ENCODE measurements around the gene BORCS5.
"Not testable (repeated sequence)": the region's sequence is repeated elsewhere in the genome, so short reads cannot be mapped to it uniquely, and the experiment has no call there.

Gene BORCS5
- 15.4 to 62.7 (median 17.1) reads per million in 3 experiments for total RNA-seq

DNA sequence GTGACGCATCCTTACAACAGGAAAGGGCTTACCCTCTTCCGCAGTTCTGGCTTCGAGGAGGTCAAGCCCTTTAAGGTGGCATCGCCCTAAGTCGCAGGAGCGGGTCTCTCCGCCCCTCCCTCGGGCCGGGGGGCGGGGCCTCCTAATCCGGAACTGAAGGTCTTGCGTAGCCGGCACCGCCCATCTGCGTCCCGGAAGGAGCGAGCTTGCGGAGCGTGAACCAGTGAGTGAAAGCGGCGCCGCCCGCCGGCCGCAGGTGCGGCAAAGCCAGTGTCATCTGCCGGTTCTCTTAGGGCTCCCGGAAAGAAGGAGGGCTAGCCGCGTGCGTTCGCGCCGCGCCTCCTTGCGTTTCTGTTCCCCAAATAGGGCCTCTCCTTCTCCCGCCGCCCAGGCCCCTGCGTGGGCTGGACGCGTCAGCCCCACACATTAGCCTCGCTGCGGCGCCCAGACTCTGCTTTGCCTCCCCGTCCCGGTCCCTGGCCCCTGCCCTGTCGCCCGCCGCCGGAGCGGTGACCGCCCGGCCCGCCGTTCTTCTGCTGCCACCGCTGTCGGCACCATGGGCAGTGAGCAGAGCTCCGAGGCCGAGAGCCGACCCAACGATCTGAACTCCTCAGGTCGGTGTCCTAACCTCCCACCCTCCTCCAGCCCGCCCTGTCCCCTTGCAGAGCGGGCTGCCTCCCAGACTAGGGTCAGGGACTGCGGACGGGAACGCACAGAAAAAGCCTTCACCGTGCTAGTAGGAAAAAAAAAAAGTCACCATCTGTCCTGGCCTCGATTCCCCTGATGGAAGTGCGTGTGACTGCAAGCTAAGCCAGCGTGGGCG lies at the start of gene BORCS5:
BORCS5 (plus strand) TSS at position 183 of the 823 bp plus-strand sequence; CDS start at position 557, 374 bp downstream.
- peak; percentile 99 for DNase-seq

DNA sequence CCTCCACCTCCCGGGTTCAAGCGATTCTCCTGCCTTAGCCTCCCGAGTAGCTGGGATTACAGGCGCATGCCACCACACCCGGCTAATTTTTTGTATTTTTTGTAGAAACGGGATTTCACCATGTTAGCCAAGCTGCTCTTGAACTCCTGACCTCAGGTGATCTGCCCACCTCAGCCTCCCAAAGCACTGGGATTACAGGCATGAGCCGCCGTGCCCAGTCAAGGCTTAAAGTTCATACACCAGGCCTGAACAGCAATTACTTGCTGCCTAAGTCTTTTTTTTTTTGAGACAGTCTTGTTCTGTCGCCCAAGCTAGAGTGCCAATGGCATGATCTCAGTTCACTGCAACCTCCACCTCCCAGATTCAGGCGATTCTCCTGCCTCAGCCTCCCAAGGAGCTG lies 46.2 kb upstream of the BORCS5 start:
- DNase-seq = not testable (repeated sequence)

GRCh38 chr12:12315838-12316237 lies 41.0 kb upstream of the BORCS5 start:
- no peak for DNase-seq

- DNase-seq = no peak
Observed at GRCh38 chr12:12319451-12320183, 37.3 kb upstream of the BORCS5 start.

GRCh38 chr12:12323118-12323517 lies 33.8 kb upstream of the BORCS5 start:
- no peak for DNase-seq

DNA sequence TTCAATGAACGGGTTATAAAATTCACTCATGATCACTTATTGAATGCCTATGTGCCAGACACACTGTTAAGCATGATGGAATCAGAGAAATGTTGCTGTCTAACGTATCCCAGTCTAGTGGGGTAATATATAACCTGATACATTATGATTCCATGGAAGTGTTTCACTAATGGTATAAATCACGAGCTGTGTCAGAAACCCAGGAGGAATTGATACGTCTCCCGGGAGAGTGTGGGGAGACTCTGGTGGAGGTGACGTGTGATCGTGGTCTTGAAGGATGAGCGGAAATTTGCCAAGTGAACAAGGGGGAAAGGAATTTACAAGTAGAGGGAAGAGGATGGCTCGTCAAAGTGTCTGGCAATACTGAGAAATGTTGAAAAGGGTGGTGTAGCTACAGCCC lies 33.3 kb upstream of the BORCS5 start:
- DNase-seq = no peak

DNA sequence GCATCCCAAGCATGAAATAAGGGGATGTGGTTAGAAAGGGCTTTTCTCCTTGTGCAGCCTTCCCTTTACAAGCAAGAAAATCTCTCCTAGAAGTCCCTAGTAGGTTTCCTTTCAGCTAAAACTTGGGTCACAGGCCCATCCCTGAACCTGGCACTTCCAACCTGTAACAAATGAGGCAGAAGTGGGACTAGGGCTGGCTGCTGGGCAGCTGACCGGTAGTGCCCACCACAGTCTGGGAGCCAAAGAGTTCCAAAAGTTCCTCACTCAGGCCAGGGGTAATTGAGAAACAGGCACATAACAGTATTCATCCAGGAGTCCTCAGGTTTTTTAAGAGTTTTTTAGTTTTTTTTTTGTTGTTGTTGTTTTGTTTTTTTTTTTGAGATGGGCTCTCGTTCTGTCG lies 30.6 kb upstream of the BORCS5 start:
- no peak for DNase-seq

DNA sequence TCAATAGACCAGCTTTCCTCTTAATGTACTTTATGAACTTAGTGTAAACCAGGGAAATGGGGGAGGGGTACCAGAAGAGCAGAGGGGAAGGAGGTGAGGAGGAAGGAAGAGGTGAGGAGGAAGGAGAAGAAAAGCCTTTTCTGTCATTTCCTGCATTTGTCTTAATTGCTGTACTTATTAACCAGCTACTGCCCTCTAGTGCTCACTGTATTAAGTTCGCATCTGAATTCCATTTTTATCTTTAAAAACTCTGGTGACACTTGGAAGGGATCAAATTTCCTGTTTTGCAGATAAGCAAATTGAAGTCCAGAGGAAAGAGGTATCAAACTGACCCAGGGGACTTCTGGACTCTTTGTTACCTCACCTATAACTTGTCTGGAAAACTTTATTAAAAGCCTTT lies 29.1 kb upstream of the BORCS5 start:
- DNase-seq = peak; percentile 55

- no peak for DNase-seq
Observed at GRCh38 chr12:12331244-12331771, 25.6 kb upstream of the BORCS5 start.

DNA sequence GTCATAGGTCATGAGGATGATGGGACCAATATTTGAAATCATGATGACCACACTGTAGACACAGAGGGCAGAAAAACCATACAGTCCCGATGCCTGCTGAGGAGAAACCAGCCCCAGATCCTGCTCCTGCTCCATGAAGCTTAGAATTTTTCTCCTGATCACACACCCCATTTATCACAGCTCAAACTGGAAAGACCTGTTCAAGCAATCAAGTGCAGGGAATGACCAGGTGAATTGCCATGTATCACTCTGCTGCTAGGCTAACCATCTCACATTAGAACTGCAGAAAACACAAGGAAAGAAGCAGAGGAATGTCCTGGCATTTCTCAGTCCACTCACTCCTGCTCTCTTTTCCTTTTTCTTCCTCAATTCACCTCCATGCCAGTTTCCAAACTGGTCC lies 25.0 kb upstream of the BORCS5 start:
- DNase-seq = no peak

DNA sequence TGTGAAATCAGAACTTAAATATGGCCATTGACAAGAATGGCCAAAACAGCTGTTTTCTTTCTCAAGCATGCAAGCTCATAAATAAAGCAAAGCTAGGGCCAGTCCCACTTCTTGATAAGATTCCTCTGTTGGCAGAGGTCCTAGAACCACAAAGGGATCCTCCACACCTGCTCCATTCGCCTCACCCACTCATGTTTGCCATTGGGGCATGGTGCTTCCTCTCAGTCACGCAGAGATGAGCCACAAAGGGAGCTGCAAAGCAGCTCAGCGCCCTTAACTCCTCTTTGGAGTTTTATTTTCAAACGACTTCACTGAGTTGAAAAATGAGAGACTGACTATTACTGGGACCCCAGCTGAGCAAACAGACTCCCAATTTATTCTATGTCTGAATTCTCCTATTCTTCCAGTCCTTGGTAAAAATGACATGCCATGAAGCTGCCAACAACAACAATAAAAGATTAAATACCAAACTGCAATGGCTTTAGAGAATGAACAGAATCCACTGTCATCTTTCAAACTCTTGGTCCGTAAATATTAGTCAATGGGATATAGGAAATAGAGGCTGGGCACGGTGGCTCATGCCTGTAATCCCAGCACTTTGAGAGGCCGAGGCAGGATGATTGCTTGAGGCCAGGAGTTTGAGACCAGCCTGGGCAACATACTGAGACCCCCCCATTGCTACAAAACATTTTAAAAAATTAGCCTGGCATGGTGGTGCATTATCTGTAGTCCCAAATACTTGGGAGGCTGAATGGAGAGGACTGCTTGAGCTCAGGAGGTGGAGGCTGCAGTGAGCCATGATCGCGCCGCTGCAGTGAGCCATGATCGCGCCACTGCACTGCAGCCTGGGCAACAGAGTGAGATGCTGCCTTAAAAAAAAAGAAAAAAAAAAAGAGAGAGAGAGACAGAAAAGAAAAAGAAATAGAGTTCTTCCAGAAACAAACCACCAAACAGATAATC lies 23.2 kb upstream of the BORCS5 start:
- DNase-seq = no peak

DNA sequence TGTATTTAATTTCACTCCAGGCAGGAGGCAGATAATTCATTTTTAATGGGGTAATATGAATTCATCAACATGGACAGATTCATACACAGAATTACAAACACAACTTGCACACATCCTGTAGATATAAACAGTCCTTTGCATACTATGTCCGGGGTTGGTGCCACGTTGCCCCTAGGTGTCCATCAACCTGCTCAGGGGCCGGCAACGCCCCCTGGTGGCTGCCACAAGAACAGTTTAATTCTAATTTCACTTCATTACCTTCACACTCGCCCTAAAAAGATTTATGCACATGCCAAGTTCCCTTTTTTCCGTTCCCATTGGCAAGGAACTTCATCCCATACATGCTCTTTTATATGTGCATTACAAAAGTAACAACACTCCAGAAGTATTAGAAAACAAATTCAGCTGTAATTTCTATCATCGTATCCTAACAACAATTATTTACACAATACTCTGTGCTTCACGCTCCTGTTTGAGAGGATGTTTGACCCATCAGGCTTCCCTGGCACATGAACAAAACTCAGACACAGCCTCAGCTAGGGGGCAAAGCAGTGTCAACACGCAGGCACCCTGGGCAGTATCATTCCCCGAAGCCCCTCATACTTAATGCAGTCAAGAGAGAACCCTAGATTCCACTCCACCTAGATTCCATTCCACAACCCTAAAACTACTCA lies 22.4 kb upstream of the BORCS5 start:
- DNase-seq = peak; percentile 59

GRCh38 chr12:12336049-12336411 lies 20.8 kb upstream of the BORCS5 start:
- no peak for DNase-seq

DNA sequence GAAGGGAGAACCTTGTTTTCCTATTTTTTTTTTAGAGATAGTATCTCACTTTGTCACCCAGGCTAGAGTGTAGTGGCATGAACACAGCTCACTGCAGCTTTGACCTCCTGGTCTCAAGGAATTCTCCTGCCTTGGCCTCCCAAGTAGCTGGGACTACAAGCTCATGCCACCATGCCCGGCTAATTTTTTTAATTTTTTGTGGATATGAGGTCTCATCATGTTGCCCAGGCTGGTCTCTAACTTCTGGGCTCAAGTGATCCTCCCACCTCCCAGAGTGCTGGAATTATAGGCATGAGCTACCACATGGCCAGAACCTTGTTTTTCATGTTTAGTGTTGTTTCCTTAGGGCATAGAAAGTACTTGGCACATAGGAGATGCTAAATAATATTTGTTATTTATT lies 20.4 kb upstream of the BORCS5 start:
- no peak for DNase-seq

- DNase-seq = no peak
Observed at GRCh38 chr12:12338527-12339168, 18.2 kb upstream of the BORCS5 start.

GRCh38 chr12:12349711-12350665 lies 6.9 kb upstream of the BORCS5 start, which contains the start of gene MANSC1:
Gene MANSC1 (minus strand): TSS chr12:12350242. CDS start chr12:12343314, 6,928 bp downstream.
- peak; percentile 57 for DNase-seq

- DNase-seq = no peak
Observed at GRCh38 chr12:12350868-12351463, 5.9 kb upstream of the BORCS5 start.

DNA sequence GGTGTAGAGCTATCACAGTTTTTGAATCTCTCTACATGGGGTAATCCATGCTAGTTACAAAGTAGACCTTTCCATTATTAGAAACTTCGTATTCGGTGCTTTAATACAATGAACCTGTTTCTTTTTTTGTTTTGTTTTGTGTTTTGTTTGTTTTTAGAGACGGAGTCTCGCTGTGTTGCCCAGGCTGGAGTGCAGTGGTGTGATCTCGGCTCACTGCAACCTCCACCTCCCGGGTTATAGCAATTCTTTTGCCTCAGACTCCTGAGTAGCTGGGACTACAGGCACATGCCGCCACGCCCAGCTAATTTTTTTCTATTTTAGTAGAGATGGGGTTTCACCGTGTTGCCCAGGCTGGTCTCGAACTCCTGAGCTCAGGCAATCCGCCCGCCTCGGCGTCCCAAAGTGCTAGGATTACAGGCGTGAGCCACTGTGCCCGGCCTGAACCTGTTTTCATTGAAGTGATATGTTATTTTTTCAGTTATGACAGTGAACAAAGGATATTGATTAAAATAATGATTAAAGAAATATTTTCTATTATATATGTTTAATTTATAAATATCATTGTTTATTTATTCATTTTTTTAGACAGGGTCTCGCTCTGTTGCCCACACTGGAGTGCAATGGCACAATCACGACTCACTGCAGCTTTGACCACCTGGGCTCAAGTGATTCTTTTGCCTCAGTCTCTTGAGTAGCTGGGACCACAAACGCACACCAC lies 5.3 kb upstream of the BORCS5 start:
- not testable (repeated sequence) for DNase-seq

- DNase-seq = no peak
Observed at GRCh38 chr12:12353276-12353675, 3.6 kb upstream of the BORCS5 start.

Measured in central memory CD4-positive, alpha-beta T cell (primary cell).